GM23338 (cell line): ENCODE results near the gene PRSS50. TPM values are rescaled to one million over a fixed set of nuclear protein-coding genes. Genes with fewer than 3 reads are reported as not detected.

Source experiments
- ATAC-seq: fragments of 200-7000 bp; cut with Tn5 transposase; 3 replicates; pipeline ENCODE4 v1.9.1; 2020
- DNase-seq: peaks from one replicate; pipeline ENCODE4 v3.0.0-alpha.2; 2015; ENCODE audit warnings: low spot score
- H2AFZ ChIP-seq: fragments of 200-600 bp; sonication (generic); 2 replicates; pipeline ENCODE4 v1.8.0; 2016; ENCODE audit warnings: antibody characterized with exemption, mild to moderate bottlenecking, moderate library complexity
- H3F3A ChIP-seq: fragments of 200-600 bp; sonication (generic); replicated peaks from 2 replicates; pipeline ENCODE4 v1.8.0; 2017; ENCODE audit warnings: antibody characterized with exemption, mixed run types, low read depth
- H3K27ac ChIP-seq: fragments of 200-600 bp; sonication (generic); 2 replicates; pipeline ENCODE4 v1.6.1; 2016; ENCODE audit warnings: low read depth
- H3K27me3 ChIP-seq: fragments of 200-600 bp; sonication (generic); 2 replicates; pipeline ENCODE4 v1.8.0; 2016; ENCODE audit warnings: mild to moderate bottlenecking, mixed run types, moderate library complexity; ENCODE audit not compliant: insufficient read depth
- H3K36me3 ChIP-seq: fragments of 200-600 bp; sonication (generic); 2 replicates; pipeline ENCODE4 v1.8.0; 2016; ENCODE audit warnings: mild to moderate bottlenecking; ENCODE audit not compliant: insufficient read depth
- H3K4me1 ChIP-seq: fragments of 200-600 bp; sonication (generic); 2 replicates; pipeline ENCODE4 v1.8.0; 2016; ENCODE audit warnings: mild to moderate bottlenecking, moderate library complexity; ENCODE audit not compliant: insufficient read depth
- H3K4me2 ChIP-seq: fragments of 200-600 bp; sonication (generic); 2 replicates; pipeline ENCODE4 v1.7.1; 2017; ENCODE audit warnings: mixed run types
- H3K4me3 ChIP-seq: fragments of 200-600 bp; sonication (generic); 2 replicates; pipeline ENCODE4 v1.6.1; 2016; ENCODE audit warnings: mixed run types
- H3K79me2 ChIP-seq: fragments of 200-600 bp; sonication (generic); replicated peaks from 2 replicates; pipeline ENCODE4 v1.8.0; 2017; ENCODE audit warnings: mild to moderate bottlenecking; ENCODE audit not compliant: insufficient read depth
- H3K9me2 ChIP-seq: fragments of 200-600 bp; sonication (generic); 2 replicates; pipeline ENCODE4 v1.8.0; 2017; ENCODE audit not compliant: insufficient read depth
- H4K20me1 ChIP-seq: fragments of 200-600 bp; sonication (generic); replicated peaks from 2 replicates; pipeline ENCODE4 v1.8.0; 2017; ENCODE audit warnings: mild to moderate bottlenecking; ENCODE audit not compliant: insufficient read depth
- H3K27ac Mint-ChIP-seq: 2 replicates; pipeline ENCODE4 v1.8.0; 2020; ENCODE audit warnings: inconsistent platforms, mild to moderate bottlenecking, moderate library complexity, mixed read lengths
- H3K27me3 Mint-ChIP-seq: 3 replicates; pipeline ENCODE4 v1.8.0; 2022; ENCODE audit warnings: low read depth, mild to moderate bottlenecking, moderate library complexity, mixed read lengths, inconsistent platforms; ENCODE audit not compliant: insufficient read depth, poor library complexity
- H3K36me3 Mint-ChIP-seq: 3 replicates; pipeline ENCODE4 v1.8.0; 2021; ENCODE audit warnings: low read depth, mild to moderate bottlenecking, inconsistent platforms, moderate library complexity, mixed read lengths
- H3K4me1 Mint-ChIP-seq: 3 replicates; pipeline ENCODE4 v1.8.0; 2020; ENCODE audit warnings: mild to moderate bottlenecking, inconsistent platforms, mixed read lengths
- H3K4me3 Mint-ChIP-seq: 3 replicates; pipeline ENCODE4 v1.8.0; 2021; ENCODE audit warnings: moderate library complexity, mild to moderate bottlenecking, inconsistent platforms, mixed read lengths
- H3K9me3 Mint-ChIP-seq: 3 replicates; pipeline ENCODE4 v1.8.0; 2020; ENCODE audit warnings: moderate library complexity, mild to moderate bottlenecking, inconsistent platforms, mixed read lengths
- CREB1 ChIP-seq: fragments of 250-450 bp; sonication (Bioruptor Pico); IDR thresholded peaks from 2 replicates; pipeline ENCODE4 v1.5.0; 2020; ENCODE audit warnings: low read depth, mild to moderate bottlenecking, moderate library complexity
- JUNB ChIP-seq: IDR thresholded peaks from one replicate; pipeline ENCODE4 v1.6.1; 2016; ENCODE audit warnings: antibody characterized with exemption; ENCODE audit not compliant: unreplicated experiment
- NANOG ChIP-seq: IDR thresholded peaks from 2 replicates; pipeline ENCODE4 v1.6.1; 2016; ENCODE audit warnings: antibody characterized with exemption, borderline replicate concordance
- STAT1 ChIP-seq: IDR thresholded peaks from one replicate; pipeline ENCODE4 v1.6.1; 2016; ENCODE audit warnings: antibody characterized with exemption; ENCODE audit not compliant: unreplicated experiment
- ZNF114 ChIP-seq: fragments of 250-450 bp; sonication (Bioruptor Pico); IDR thresholded peaks from 2 replicates; pipeline ENCODE4 v1.5.0; 2020; ENCODE audit warnings: mild to moderate bottlenecking, moderate library complexity
- ZNF331 ChIP-seq: fragments of 250-450 bp; sonication (Bioruptor Pico); IDR thresholded peaks from 2 replicates; pipeline ENCODE4 v1.5.0; 2020; ENCODE audit warnings: low read depth, mild to moderate bottlenecking, moderate library complexity
- polyA plus RNA-seq: library from polyadenylated mRNA; unstranded; fragments of >200 nt; fragmentation: Nextera tagmentation; extraction: Ambion mirVana; gene quantifications from 2 replicates; pipeline ENCODE4 v1.2.1, GENCODE V29; 2016
- total RNA-seq: library from RNA; depleted of rRNA; stranded (reverse); fragments of >200 nt; shearing (Covaris generic); gene quantifications from 2 replicates; pipeline ENCODE4 v1.2.3, GENCODE V29; 2014
- TF ChIP-seq, protein P1 (sequence below): IDR thresholded peaks from one replicate; pipeline ENCODE4 v1.6.1; 2018; ENCODE audit warnings: antibody characterized with exemption; ENCODE audit not compliant: unreplicated experiment
- TF ChIP-seq, protein P2 (sequence below): IDR thresholded peaks from 2 replicates; pipeline ENCODE4 v1.6.1; 2016; ENCODE audit warnings: antibody characterized with exemption
- TF ChIP-seq, protein P3 (sequence below), 2 experiments: fragments of 200-600 bp in 1 of 2; sonication (generic) in 1 of 2; conservative IDR thresholded peaks; 2 replicates each; pipeline versions ENCODE4 v1.5.1 to v1.6.1; 2016 to 2017; ENCODE audit warnings: antibody characterized with exemption in 2 of 2, low read depth in 2 of 2, mild to moderate bottlenecking in 2 of 2, moderate library complexity in 1 of 2

PRSS50 gene
- total and polyA plus RNA-seq, 2 experiments from 2014 or later = 0.60 to 1.5 TPM

DNA sequence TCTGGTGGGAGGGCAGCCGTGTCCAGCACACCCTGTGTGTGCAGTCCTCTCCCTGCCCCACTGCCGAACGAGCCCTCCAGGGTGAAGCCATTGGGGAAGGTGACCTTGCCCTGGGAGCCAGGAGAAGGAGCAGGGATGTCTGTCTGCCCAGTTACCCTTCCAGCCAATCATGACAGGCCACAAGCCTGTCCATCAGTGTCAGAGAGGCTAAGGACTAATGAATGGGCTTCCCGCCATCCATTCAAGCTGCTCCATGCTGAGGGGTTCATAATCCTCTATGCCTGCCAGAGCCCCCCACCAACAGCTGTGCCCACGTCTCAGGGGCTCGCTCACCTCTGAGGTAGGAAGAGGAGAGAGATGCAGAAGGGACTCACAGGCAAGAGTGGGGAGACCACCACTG, 39.4 kb downstream of the PRSS50 start (continued):
- TF ChIP-seq ZNF331 (CRISPR knock-in tag) (no peak), NANOG (no peak), STAT1 (no peak)
- TF ChIP-seq, protein P1, sequence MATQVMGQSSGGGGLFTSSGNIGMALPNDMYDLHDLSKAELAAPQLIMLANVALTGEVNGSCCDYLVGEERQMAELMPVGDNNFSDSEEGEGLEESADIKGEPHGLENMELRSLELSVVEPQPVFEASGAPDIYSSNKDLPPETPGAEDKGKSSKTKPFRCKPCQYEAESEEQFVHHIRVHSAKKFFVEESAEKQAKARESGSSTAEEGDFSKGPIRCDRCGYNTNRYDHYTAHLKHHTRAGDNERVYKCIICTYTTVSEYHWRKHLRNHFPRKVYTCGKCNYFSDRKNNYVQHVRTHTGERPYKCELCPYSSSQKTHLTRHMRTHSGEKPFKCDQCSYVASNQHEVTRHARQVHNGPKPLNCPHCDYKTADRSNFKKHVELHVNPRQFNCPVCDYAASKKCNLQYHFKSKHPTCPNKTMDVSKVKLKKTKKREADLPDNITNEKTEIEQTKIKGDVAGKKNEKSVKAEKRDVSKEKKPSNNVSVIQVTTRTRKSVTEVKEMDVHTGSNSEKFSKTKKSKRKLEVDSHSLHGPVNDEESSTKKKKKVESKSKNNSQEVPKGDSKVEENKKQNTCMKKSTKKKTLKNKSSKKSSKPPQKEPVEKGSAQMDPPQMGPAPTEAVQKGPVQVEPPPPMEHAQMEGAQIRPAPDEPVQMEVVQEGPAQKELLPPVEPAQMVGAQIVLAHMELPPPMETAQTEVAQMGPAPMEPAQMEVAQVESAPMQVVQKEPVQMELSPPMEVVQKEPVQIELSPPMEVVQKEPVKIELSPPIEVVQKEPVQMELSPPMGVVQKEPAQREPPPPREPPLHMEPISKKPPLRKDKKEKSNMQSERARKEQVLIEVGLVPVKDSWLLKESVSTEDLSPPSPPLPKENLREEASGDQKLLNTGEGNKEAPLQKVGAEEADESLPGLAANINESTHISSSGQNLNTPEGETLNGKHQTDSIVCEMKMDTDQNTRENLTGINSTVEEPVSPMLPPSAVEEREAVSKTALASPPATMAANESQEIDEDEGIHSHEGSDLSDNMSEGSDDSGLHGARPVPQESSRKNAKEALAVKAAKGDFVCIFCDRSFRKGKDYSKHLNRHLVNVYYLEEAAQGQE = no peak
- TF ChIP-seq, protein P2, sequence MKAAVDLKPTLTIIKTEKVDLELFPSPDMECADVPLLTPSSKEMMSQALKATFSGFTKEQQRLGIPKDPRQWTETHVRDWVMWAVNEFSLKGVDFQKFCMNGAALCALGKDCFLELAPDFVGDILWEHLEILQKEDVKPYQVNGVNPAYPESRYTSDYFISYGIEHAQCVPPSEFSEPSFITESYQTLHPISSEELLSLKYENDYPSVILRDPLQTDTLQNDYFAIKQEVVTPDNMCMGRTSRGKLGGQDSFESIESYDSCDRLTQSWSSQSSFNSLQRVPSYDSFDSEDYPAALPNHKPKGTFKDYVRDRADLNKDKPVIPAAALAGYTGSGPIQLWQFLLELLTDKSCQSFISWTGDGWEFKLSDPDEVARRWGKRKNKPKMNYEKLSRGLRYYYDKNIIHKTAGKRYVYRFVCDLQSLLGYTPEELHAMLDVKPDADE = no peak

DNA sequence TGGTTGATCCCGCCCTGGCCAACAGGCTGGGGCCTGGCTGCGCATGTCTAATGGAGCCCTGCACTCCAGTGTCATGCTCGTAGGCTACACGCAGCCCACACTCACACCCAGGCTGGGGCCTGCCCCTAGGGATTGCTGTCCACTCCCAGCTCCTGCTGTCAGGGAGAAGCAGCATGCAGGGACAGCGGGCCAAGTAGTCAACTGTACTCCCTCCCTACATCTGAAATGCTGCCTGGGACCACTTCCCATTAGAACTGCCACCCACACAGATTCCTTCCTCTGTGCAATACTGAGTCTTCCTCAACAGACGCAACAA, 40.3 kb downstream of the PRSS50 start:
- Histone ChIP-seq H2AFZ (no peak overlapping the region), H4K20me1 (no peaks in the 10 kb centered on the region; the same call in 1 of the 2 replicates), H3K4me2 (no peak overlapping the region), H3K27me3 (no peaks in the 10 kb centered on the region), H3K9me2 (0 out of 2 replicates have a peak, but pooled peaks cover 4% of the 10 kb centered on the region), H3K27ac (no peak overlapping the region), H3K4me3 (no peak overlapping the region), H3K79me2 (no peaks in the 10 kb centered on the region), H3K4me1 (no peaks in the 10 kb centered on the region), H3F3A (no peaks in the 10 kb centered on the region), H3K36me3 (no peaks in the 10 kb centered on the region)
- no peak for TF ChIP-seq NANOG
- TF ChIP-seq CREB1 = no peak
- TF ChIP-seq, protein P3, sequence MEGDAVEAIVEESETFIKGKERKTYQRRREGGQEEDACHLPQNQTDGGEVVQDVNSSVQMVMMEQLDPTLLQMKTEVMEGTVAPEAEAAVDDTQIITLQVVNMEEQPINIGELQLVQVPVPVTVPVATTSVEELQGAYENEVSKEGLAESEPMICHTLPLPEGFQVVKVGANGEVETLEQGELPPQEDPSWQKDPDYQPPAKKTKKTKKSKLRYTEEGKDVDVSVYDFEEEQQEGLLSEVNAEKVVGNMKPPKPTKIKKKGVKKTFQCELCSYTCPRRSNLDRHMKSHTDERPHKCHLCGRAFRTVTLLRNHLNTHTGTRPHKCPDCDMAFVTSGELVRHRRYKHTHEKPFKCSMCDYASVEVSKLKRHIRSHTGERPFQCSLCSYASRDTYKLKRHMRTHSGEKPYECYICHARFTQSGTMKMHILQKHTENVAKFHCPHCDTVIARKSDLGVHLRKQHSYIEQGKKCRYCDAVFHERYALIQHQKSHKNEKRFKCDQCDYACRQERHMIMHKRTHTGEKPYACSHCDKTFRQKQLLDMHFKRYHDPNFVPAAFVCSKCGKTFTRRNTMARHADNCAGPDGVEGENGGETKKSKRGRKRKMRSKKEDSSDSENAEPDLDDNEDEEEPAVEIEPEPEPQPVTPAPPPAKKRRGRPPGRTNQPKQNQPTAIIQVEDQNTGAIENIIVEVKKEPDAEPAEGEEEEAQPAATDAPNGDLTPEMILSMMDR (conservative IDR thresholded peaks at IDR 0.05; ENCODE audit: low read depth in 2 of 2) = no peak
- no peak for TF ChIP-seq STAT1
- TF ChIP-seq JUNB = no peak
- TF ChIP-seq ZNF114 (CRISPR knock-in tag) = no peak
- peaks cover 17% of the 10 kb centered on the region for H3K27me3 Mint-ChIP-seq
- H3K36me3 Mint-ChIP-seq = peaks cover 4% of the 10 kb centered on the region
- H3K27ac Mint-ChIP-seq = no peak overlapping the region
- H3K4me3 Mint-ChIP-seq = no peak overlapping the region
- no peak for DNase-seq
- no peaks in the 10 kb centered on the region for H3K9me3 Mint-ChIP-seq
- H3K4me1 Mint-ChIP-seq = no peaks in the 10 kb centered on the region; the same call in 2 of the 3 replicates
- ATAC-seq = no peak; the same call in 2 of the 3 replicates
